DND-41 (cell line): ENCODE measurements around the gene TYRO3.

Experiments used
- CTCF ChIP-seq: IDR thresholded peaks from 2 replicates; pipeline ENCODE4 v1.5.1; 2012; ENCODE audit warnings: borderline replicate concordance, low read length, moderate library complexity, mild to moderate bottlenecking; ENCODE audit not compliant: poor library complexity, severe bottlenecking; ENCODE audit errors: extremely low read depth
- EZH2 ChIP-seq: IDR thresholded peaks from 3 replicates; pipeline ENCODE4 v1.6.1; 2012; ENCODE audit warnings: borderline replicate concordance, low read depth, mild to moderate bottlenecking, moderate library complexity, low read length, inconsistent platforms; ENCODE audit not compliant: severe bottlenecking

- TF ChIP-seq CTCF (no peak), EZH2 (no peak)
These were observed 51.0 kb downstream of the TYRO3 start for GRCh38 chr15:41610048-41610447.
